GM21717 (cell line): Measurements from ENCODE around the gene SLC7A11.
A peak's percentile ranks its signal among the peaks of the same experiment; 100 is the strongest.
"Not testable (repeated sequence)": the region's sequence is repeated elsewhere in the genome, so short reads cannot be mapped to it uniquely, and the experiment has no call there.

Experiments
- ATAC-seq: cut with Tn5 transposase; IDR thresholded peaks from one replicate; pipeline ENCODE4 v1.9.1; 2021; ENCODE audit warnings: mild to moderate bottlenecking, moderate library complexity; ENCODE audit not compliant: unreplicated experiment

Gene SLC7A11

GRCh38 chr4:138243369-138243768 lies 1.2 kb upstream of the SLC7A11 start:
- ATAC-seq: no peak

- ATAC-seq: no peak
Measured at GRCh38 chr4:138242834-138243156, 646 bp upstream of the SLC7A11 start.

GRCh38 chr4:138241281-138242075 lies 671 bp downstream of the SLC7A11 start:
- ATAC-seq: peak; percentile 4

- no peak for ATAC-seq
Measured at GRCh38 chr4:138239491-138239890, 2.7 kb downstream of the SLC7A11 start.

GRCh38 chr4:138238521-138239292 lies 3.4 kb downstream of the SLC7A11 start:
- no peak for ATAC-seq

GRCh38 chr4:138237132-138237531 lies 5.0 kb downstream of the SLC7A11 start:
- not testable (repeated sequence) for ATAC-seq

- ATAC-seq: no peak
Measured at GRCh38 chr4:138236037-138236436, 6.1 kb downstream of the SLC7A11 start.

GRCh38 chr4:138235419-138235952 lies 6.7 kb downstream of the SLC7A11 start:
- ATAC-seq: no peak

- ATAC-seq: no peak
Measured at GRCh38 chr4:138234248-138234647, 7.9 kb downstream of the SLC7A11 start.

GRCh38 chr4:138233313-138234034 lies 8.7 kb downstream of the SLC7A11 start:
- no peak for ATAC-seq

GRCh38 chr4:138232364-138232763 lies 9.8 kb downstream of the SLC7A11 start:
- no peak for ATAC-seq

- no peak for ATAC-seq
Measured at GRCh38 chr4:138230048-138230447, 12.1 kb downstream of the SLC7A11 start.

- ATAC-seq: no peak
Measured at GRCh38 chr4:138229160-138229559, 13.0 kb downstream of the SLC7A11 start.

GRCh38 chr4:138226351-138226750 lies 15.8 kb downstream of the SLC7A11 start:
- no peak for ATAC-seq

GRCh38 chr4:138225477-138225876 lies 16.7 kb downstream of the SLC7A11 start:
- no peak for ATAC-seq

- ATAC-seq: no peak
Measured at GRCh38 chr4:138224614-138225013, 17.5 kb downstream of the SLC7A11 start.

- no peak for ATAC-seq
Measured at GRCh38 chr4:138223231-138223910, 18.8 kb downstream of the SLC7A11 start.

- no peak for ATAC-seq
Measured at GRCh38 chr4:138222046-138222445, 20.1 kb downstream of the SLC7A11 start.

- ATAC-seq: no peak
Measured at GRCh38 chr4:138218976-138219375, 23.2 kb downstream of the SLC7A11 start.

GRCh38 chr4:138217567-138217966 lies 24.6 kb downstream of the SLC7A11 start:
- ATAC-seq: no peak
